Mucosa of stomach (tissue), 1 donor: ENCODE measurements around the gene ANO2.

Experiments
- H3K27me3 ChIP-seq: one replicate; pipeline ENCODE4 v1.7.0; 2013; ENCODE audit warnings: mild to moderate bottlenecking, low read length; ENCODE audit not compliant: control insufficient read depth, insufficient read depth
- H3K36me3 ChIP-seq: one replicate; pipeline ENCODE4 v1.7.0; 2013; ENCODE audit warnings: low read length; ENCODE audit not compliant: control insufficient read depth, insufficient read depth
- H3K4me1 ChIP-seq: one replicate; pipeline ENCODE4 v1.7.0; 2013; ENCODE audit warnings: mild to moderate bottlenecking, low read length; ENCODE audit not compliant: control insufficient read depth, insufficient read depth
- H3K4me3 ChIP-seq: one replicate; pipeline ENCODE4 v1.7.0; 2013; ENCODE audit warnings: low read length
- H3K9ac ChIP-seq: one replicate; pipeline ENCODE4 v1.7.0; 2013; ENCODE audit warnings: mild to moderate bottlenecking, low read length, moderate library complexity
- H3K9me3 ChIP-seq: one replicate; pipeline ENCODE4 v1.7.0; 2013; ENCODE audit warnings: mild to moderate bottlenecking, low read length, moderate library complexity; ENCODE audit not compliant: control insufficient read depth
- donor health status: Pancreatic carcinoma.

Gene ANO2

GRCh38 chr12:5720381-5721005, 224.6 kb downstream of the ANO2 start:
- no peak overlapping the region for H3K4me3 ChIP-seq
- no peaks in the 10 kb centered on the region for H3K36me3 ChIP-seq
- H3K4me1 ChIP-seq, result peaks cover 11% of the 10 kb centered on the region
- H3K9ac ChIP-seq, result no peak overlapping the region
- H3K9me3 ChIP-seq, result no peaks in the 10 kb centered on the region
- H3K27me3 ChIP-seq, result no peaks in the 10 kb centered on the region

- H3K4me1 ChIP-seq, result peaks cover 22% of the 10 kb centered on the region
These were observed 226.4 kb downstream of the ANO2 start for GRCh38 chr12:5718680-5719079.

GRCh38 chr12:5718073-5718472, 227.0 kb downstream of the ANO2 start:
- Histone ChIP-seq H3K4me1 (peaks cover 25% of the 10 kb centered on the region), H3K9ac (no peak overlapping the region), H3K4me3 (no peak overlapping the region), H3K36me3 (no peaks in the 10 kb centered on the region), H3K27me3 (no peaks in the 10 kb centered on the region), H3K9me3 (no peaks in the 10 kb centered on the region)

More at GRCh38 chr12:5718680-5719079, 226.4 kb downstream of the ANO2 start:
- Histone ChIP-seq H3K36me3 (no peaks in the 10 kb centered on the region), H3K4me3 (no peak overlapping the region), H3K9ac (no peak overlapping the region), H3K27me3 (no peaks in the 10 kb centered on the region), H3K9me3 (no peaks in the 10 kb centered on the region)

GRCh38 chr12:5716976-5717375, 228.1 kb downstream of the ANO2 start:
- Histone ChIP-seq H3K9ac (no peak overlapping the region), H3K4me3 (no peak overlapping the region), H3K36me3 (no peaks in the 10 kb centered on the region), H3K4me1 (peaks cover 25% of the 10 kb centered on the region), H3K9me3 (no peaks in the 10 kb centered on the region), H3K27me3 (no peaks in the 10 kb centered on the region)

GRCh38 chr12:5716201-5716600, 228.9 kb downstream of the ANO2 start:
- H3K9me3 ChIP-seq, result no peaks in the 10 kb centered on the region
- H3K27me3 ChIP-seq, result no peaks in the 10 kb centered on the region
- H3K36me3 ChIP-seq, result no peaks in the 10 kb centered on the region
- H3K4me1 ChIP-seq, result peaks cover 25% of the 10 kb centered on the region
- H3K4me3 ChIP-seq, result no peak overlapping the region
- H3K9ac ChIP-seq, result no peak overlapping the region

GRCh38 chr12:5715021-5715420, 230.0 kb downstream of the ANO2 start:
- H3K9ac ChIP-seq, result no peak overlapping the region
- H3K4me1 ChIP-seq, result peaks cover 30% of the 10 kb centered on the region
- H3K36me3 ChIP-seq, result no peaks in the 10 kb centered on the region
- no peaks in the 10 kb centered on the region for H3K27me3 ChIP-seq
- H3K4me3 ChIP-seq, result no peak overlapping the region
- H3K9me3 ChIP-seq, result no peaks in the 10 kb centered on the region

GRCh38 chr12:5713599-5714081, 231.4 kb downstream of the ANO2 start:
- H3K4me1 ChIP-seq, result peaks cover 41% of the 10 kb centered on the region
- no peaks in the 10 kb centered on the region for H3K9me3 ChIP-seq
- H3K9ac ChIP-seq, result no peak overlapping the region
- H3K36me3 ChIP-seq, result no peaks in the 10 kb centered on the region
- no peak overlapping the region for H3K4me3 ChIP-seq
- H3K27me3 ChIP-seq, result no peaks in the 10 kb centered on the region

- peaks cover 38% of the 10 kb centered on the region for H3K4me1 ChIP-seq
- no peaks in the 10 kb centered on the region for H3K9me3 ChIP-seq
- H3K9ac ChIP-seq, result no peak overlapping the region
- no peaks in the 10 kb centered on the region for H3K36me3 ChIP-seq
- no peaks in the 10 kb centered on the region for H3K27me3 ChIP-seq
- no peak overlapping the region for H3K4me3 ChIP-seq
These were observed 234.7 kb downstream of the ANO2 start for GRCh38 chr12:5710260-5710878.

- H3K9me3 ChIP-seq, result no peaks in the 10 kb centered on the region
- no peaks in the 10 kb centered on the region for H3K27me3 ChIP-seq
- peaks cover 23% of the 10 kb centered on the region for H3K4me1 ChIP-seq
- no peaks in the 10 kb centered on the region for H3K36me3 ChIP-seq
- H3K4me3 ChIP-seq, result no peak overlapping the region
- no peak overlapping the region for H3K9ac ChIP-seq
These were observed 236.7 kb downstream of the ANO2 start for GRCh38 chr12:5708371-5708770.

- no peaks in the 10 kb centered on the region for H3K9me3 ChIP-seq
- no peak overlapping the region for H3K9ac ChIP-seq
- H3K27me3 ChIP-seq, result no peaks in the 10 kb centered on the region
- H3K4me1 ChIP-seq, result peaks cover 23% of the 10 kb centered on the region
- H3K36me3 ChIP-seq, result no peaks in the 10 kb centered on the region
- no peak overlapping the region for H3K4me3 ChIP-seq
These were observed 238.8 kb downstream of the ANO2 start for GRCh38 chr12:5706247-5706646.

GRCh38 chr12:5705791-5706190, 239.3 kb downstream of the ANO2 start:
- Histone ChIP-seq H3K9ac (no peak overlapping the region), H3K4me3 (no peak overlapping the region), H3K4me1 (peaks cover 23% of the 10 kb centered on the region), H3K36me3 (no peaks in the 10 kb centered on the region), H3K9me3 (no peaks in the 10 kb centered on the region), H3K27me3 (no peaks in the 10 kb centered on the region)

- Histone ChIP-seq H3K9me3 (no peaks in the 10 kb centered on the region), H3K9ac (no peak overlapping the region), H3K4me1 (peaks cover 6% of the 10 kb centered on the region), H3K4me3 (no peak overlapping the region), H3K36me3 (no peaks in the 10 kb centered on the region), H3K27me3 (no peaks in the 10 kb centered on the region)
These were observed 250.2 kb downstream of the ANO2 start for GRCh38 chr12:5694759-5695409.
